HepG2 (cell line): ENCODE measurements around the gene SHC1. TPM values are rescaled to one million over a fixed set of nuclear protein-coding genes. Genes with fewer than 3 reads are reported as not detected.

Experiments used
- CEBPB ChIP-seq: IDR thresholded peaks from 2 replicates; pipeline ENCODE4 v1.6.1; 2011; ENCODE audit warnings: low read depth, low read length, improper control_type of control experiment, borderline replicate concordance
- FIP1L1 ChIP-seq: fragments of 200-400 bp; formaldehyde crosslinking; IDR thresholded peaks from 2 replicates; pipeline ENCODE4 v1.6.1; 2018; ENCODE audit warnings: low read depth, mild to moderate bottlenecking, low read length, moderate library complexity, borderline replicate concordance; ENCODE audit not compliant: insufficient read depth
- GATAD1 ChIP-seq: IDR thresholded peaks from 2 replicates; pipeline ENCODE4 v1.6.1; 2016; ENCODE audit warnings: missing genetic modification reagents, missing compliant biosample characterization
- KLF16 ChIP-seq, 2 experiments: sonication (generic) in 1 of 2; formaldehyde crosslinking in 1 of 2; IDR thresholded peaks; 2 replicates each; pipeline versions ENCODE4 v1.6.1 to v1.8.0; 2016 to 2023; ENCODE audit warnings: missing genetic modification reagents in 2 of 2, missing compliant biosample characterization in 1 of 2
- MAFF ChIP-seq: IDR thresholded peaks from 2 replicates; pipeline ENCODE4 v1.6.1; 2011; ENCODE audit warnings: low read depth, low read length, improper control_type of control experiment
- ZBTB20 ChIP-seq: sonication (generic); formaldehyde crosslinking; IDR thresholded peaks from 2 replicates; pipeline ENCODE4 v1.8.1; 2023; ENCODE audit warnings: missing genetic modification reagents, low read depth, mild to moderate bottlenecking, borderline replicate concordance
- ZFP36L1 ChIP-seq: sonication (generic); formaldehyde crosslinking; IDR thresholded peaks from 2 replicates; pipeline ENCODE4 v1.8.0; 2022; ENCODE audit warnings: mild to moderate bottlenecking, missing genetic modification reagents, moderate library complexity
- ZNF30 ChIP-seq: sonication (generic); formaldehyde crosslinking; IDR thresholded peaks from 2 replicates; pipeline ENCODE4 v1.5.0; 2020; ENCODE audit warnings: mild to moderate bottlenecking, missing genetic modification reagents
- ZNF550 ChIP-seq: sonication (generic); formaldehyde crosslinking; IDR thresholded peaks from 2 replicates; pipeline ENCODE4 v1.4.0; 2020; ENCODE audit warnings: mild to moderate bottlenecking, missing genetic modification reagents, borderline replicate concordance
- ZNF563 ChIP-seq: sonication (generic); formaldehyde crosslinking; IDR thresholded peaks from 2 replicates; pipeline ENCODE4 v1.8.0; 2022; ENCODE audit warnings: mild to moderate bottlenecking, moderate library complexity, missing genetic modification reagents
- ZNF776 ChIP-seq: sonication (generic); formaldehyde crosslinking; IDR thresholded peaks from 2 replicates; pipeline ENCODE4 v1.4.0; 2020; ENCODE audit warnings: mild to moderate bottlenecking, missing genetic modification reagents
- polyA plus RNA-seq, 8 experiments: library from polyadenylated mRNA; depleted of rRNA in 3 of 8; stranded (reverse) in 7 of 8; unstranded in 1 of 8; fragments of >200 nt; fragmentation: Illumina TruSeq in 4 of 8; extraction: Trizol in 4 of 8; gene quantifications; 2 replicates each; pipeline versions ENCODE4 v1.2.1 to v1.2.3, GENCODE V29; 2011 to 2016; ENCODE audit warnings: low read depth in 4 of 8, missing spikeins in 1 of 8, mixed read lengths in 1 of 8; ENCODE audit not compliant: insufficient read depth in 1 of 8
- total RNA-seq, 5 experiments: library from RNA; depleted of rRNA; stranded (reverse); fragments of >200 nt; fragmentation: Illumina TruSeq; extraction: Trizol; gene quantifications; 2 replicates each; pipeline ENCODE4 v1.2.3, GENCODE V29; 2016; ENCODE audit warnings: low read depth in 1 of 5
- TF ChIP-seq, protein P1 (sequence below): IDR thresholded peaks from 2 replicates; pipeline ENCODE4 v1.6.1; 2016; ENCODE audit warnings: control low read depth
- TF ChIP-seq, protein P2 (sequence below): IDR thresholded peaks from 2 replicates; pipeline ENCODE4 v1.6.1; 2018; ENCODE audit warnings: missing genetic modification reagents
- TF ChIP-seq, protein P3 (sequence below): sonication (generic); formaldehyde crosslinking; IDR thresholded peaks from 2 replicates; pipeline ENCODE4 v1.5.0; 2020; ENCODE audit warnings: mild to moderate bottlenecking, missing genetic modification reagents
- TF ChIP-seq, protein P4 (sequence below): sonication (generic); formaldehyde crosslinking; IDR thresholded peaks from 2 replicates; pipeline ENCODE4 v1.5.1; 2020; ENCODE audit warnings: mild to moderate bottlenecking, missing genetic modification reagents, moderate library complexity
- TF ChIP-seq, protein P5 (sequence below): IDR thresholded peaks from 2 replicates; pipeline ENCODE4 v1.6.1; 2016; ENCODE audit warnings: low read depth, missing genetic modification reagents, missing compliant biosample characterization

Gene SHC1
- total and polyA plus RNA-seq, 2 of the 13 experiments (the other 11 are each of a cell fraction or from before 2014, with no cell fraction given), result 52.0 to 137 TPM

DNA sequence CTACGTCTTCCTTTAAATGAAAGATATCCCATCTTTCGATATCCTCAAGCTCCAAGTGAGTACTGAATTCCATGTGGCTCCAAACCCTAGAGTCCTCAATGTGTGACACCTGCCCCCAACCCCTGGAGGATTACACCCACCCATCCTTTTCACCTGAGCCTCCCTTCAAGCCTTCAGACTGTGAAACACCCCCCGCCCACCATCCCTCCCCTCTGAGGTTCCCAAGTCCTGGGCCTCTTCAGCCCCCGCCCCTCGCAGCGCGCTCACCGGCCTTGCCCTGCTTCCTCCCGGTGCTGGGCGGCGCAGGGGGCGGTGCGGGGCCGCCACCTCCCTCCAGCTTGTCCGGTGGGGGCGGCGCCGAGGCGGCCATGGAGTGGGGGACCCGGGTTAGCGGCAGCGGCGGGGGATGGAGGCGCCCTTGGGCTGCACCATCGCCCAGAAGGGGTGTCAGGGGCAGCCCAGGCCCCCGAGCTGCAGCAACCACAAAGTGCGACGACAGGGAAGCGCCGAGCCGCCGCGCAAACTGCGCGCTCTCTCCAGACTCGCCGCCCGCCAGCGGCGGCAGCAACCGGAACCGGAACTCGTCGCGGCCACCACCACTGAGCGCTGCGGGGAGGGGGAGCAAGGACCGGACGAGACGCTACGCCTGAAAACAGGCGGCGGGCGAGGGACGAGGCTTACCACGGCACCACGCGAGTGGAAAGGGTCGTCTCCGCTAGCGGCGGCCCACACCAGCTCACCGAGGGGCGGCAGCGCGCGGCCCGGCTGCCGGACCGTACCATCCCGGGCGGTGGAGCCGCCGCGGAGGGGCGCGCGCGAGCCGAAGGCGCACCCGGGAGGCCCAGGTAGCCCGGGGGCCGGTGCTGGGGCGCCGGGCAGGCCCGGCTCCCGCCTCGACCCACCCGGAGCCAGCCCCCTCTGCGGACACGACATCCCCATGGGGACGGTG is 9.1 kb downstream of the SHC1 start, which contains the start of gene PYGO2 (continued):
- TF ChIP-seq, protein P1, sequence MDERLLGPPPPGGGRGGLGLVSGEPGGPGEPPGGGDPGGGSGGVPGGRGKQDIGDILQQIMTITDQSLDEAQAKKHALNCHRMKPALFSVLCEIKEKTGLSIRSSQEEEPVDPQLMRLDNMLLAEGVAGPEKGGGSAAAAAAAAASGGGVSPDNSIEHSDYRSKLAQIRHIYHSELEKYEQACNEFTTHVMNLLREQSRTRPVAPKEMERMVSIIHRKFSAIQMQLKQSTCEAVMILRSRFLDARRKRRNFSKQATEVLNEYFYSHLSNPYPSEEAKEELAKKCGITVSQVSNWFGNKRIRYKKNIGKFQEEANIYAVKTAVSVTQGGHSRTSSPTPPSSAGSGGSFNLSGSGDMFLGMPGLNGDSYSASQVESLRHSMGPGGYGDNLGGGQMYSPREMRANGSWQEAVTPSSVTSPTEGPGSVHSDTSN (CRISPR knock-in tag), result no peak
- TF ChIP-seq ZBTB20 (CRISPR knock-in tag) (peak; percentile 69), KLF16 (CRISPR knock-in tag; IDR thresholded peaks at IDR 0.05) (peak in 1 of 2 experiments; percentile 75; a peak in 2 of 4 replicates), CEBPB (no peak), FIP1L1 (no peak), ZFP36L1 (0 out of 2 replicates have a peak, but pooled peaks have one; percentile 39), ZNF776 (CRISPR knock-in tag) (peak; percentile 80), ZNF550 (CRISPR knock-in tag) (peak; percentile 78; the same call in 1 of the 2 replicates), ZNF563 (0 out of 2 replicates have a peak, but pooled peaks have one; percentile 62), ZNF30 (CRISPR knock-in tag) (0 out of 2 replicates have a peak, but pooled peaks have one; percentile 57), GATAD1 (peak; percentile 83), MAFF (no peak)
- TF ChIP-seq, protein P2, sequence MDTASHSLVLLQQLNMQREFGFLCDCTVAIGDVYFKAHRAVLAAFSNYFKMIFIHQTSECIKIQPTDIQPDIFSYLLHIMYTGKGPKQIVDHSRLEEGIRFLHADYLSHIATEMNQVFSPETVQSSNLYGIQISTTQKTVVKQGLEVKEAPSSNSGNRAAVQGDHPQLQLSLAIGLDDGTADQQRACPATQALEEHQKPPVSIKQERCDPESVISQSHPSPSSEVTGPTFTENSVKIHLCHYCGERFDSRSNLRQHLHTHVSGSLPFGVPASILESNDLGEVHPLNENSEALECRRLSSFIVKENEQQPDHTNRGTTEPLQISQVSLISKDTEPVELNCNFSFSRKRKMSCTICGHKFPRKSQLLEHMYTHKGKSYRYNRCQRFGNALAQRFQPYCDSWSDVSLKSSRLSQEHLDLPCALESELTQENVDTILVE, result peak; percentile 80
- TF ChIP-seq, protein P3, sequence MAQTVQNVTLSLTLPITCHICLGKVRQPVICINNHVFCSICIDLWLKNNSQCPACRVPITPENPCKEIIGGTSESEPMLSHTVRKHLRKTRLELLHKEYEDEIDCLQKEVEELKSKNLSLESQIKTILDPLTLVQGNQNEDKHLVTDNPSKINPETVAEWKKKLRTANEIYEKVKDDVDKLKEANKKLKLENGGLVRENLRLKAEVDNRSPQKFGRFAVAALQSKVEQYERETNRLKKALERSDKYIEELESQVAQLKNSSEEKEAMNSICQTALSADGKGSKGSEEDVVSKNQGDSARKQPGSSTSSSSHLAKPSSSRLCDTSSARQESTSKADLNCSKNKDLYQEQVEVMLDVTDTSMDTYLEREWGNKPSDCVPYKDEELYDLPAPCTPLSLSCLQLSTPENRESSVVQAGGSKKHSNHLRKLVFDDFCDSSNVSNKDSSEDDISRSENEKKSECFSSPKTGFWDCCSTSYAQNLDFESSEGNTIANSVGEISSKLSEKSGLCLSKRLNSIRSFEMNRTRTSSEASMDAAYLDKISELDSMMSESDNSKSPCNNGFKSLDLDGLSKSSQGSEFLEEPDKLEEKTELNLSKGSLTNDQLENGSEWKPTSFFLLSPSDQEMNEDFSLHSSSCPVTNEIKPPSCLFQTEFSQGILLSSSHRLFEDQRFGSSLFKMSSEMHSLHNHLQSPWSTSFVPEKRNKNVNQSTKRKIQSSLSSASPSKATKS (CRISPR knock-in tag), result no peak
- TF ChIP-seq, protein P4, sequence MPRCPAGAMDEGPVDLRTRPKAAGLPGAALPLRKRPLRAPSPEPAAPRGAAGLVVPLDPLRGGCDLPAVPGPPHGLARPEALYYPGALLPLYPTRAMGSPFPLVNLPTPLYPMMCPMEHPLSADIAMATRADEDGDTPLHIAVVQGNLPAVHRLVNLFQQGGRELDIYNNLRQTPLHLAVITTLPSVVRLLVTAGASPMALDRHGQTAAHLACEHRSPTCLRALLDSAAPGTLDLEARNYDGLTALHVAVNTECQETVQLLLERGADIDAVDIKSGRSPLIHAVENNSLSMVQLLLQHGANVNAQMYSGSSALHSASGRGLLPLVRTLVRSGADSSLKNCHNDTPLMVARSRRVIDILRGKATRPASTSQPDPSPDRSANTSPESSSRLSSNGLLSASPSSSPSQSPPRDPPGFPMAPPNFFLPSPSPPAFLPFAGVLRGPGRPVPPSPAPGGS (CRISPR knock-in tag), result peak; percentile 78; the same call in 1 of the 2 replicates
- TF ChIP-seq, protein P5, sequence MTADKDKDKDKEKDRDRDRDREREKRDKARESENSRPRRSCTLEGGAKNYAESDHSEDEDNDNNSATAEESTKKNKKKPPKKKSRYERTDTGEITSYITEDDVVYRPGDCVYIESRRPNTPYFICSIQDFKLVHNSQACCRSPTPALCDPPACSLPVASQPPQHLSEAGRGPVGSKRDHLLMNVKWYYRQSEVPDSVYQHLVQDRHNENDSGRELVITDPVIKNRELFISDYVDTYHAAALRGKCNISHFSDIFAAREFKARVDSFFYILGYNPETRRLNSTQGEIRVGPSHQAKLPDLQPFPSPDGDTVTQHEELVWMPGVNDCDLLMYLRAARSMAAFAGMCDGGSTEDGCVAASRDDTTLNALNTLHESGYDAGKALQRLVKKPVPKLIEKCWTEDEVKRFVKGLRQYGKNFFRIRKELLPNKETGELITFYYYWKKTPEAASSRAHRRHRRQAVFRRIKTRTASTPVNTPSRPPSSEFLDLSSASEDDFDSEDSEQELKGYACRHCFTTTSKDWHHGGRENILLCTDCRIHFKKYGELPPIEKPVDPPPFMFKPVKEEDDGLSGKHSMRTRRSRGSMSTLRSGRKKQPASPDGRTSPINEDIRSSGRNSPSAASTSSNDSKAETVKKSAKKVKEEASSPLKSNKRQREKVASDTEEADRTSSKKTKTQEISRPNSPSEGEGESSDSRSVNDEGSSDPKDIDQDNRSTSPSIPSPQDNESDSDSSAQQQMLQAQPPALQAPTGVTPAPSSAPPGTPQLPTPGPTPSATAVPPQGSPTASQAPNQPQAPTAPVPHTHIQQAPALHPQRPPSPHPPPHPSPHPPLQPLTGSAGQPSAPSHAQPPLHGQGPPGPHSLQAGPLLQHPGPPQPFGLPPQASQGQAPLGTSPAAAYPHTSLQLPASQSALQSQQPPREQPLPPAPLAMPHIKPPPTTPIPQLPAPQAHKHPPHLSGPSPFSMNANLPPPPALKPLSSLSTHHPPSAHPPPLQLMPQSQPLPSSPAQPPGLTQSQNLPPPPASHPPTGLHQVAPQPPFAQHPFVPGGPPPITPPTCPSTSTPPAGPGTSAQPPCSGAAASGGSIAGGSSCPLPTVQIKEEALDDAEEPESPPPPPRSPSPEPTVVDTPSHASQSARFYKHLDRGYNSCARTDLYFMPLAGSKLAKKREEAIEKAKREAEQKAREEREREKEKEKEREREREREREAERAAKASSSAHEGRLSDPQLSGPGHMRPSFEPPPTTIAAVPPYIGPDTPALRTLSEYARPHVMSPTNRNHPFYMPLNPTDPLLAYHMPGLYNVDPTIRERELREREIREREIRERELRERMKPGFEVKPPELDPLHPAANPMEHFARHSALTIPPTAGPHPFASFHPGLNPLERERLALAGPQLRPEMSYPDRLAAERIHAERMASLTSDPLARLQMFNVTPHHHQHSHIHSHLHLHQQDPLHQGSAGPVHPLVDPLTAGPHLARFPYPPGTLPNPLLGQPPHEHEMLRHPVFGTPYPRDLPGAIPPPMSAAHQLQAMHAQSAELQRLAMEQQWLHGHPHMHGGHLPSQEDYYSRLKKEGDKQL (CRISPR knock-in tag), result no peak
